Dedifferentiated amniotic fluid mesenchymal stem cell (primary cell): Measurements from ENCODE around the gene ITGAD.
"Not testable (repeated sequence)": the region's sequence is repeated elsewhere in the genome, so short reads cannot be mapped to it uniquely, and the experiment has no call there.

Experiments used
- DNase-seq: peaks from one replicate; pipeline ENCODE4 v3.0.0-alpha.2; 2016; ENCODE audit errors: extremely low spot score

The ITGAD gene

DNA sequence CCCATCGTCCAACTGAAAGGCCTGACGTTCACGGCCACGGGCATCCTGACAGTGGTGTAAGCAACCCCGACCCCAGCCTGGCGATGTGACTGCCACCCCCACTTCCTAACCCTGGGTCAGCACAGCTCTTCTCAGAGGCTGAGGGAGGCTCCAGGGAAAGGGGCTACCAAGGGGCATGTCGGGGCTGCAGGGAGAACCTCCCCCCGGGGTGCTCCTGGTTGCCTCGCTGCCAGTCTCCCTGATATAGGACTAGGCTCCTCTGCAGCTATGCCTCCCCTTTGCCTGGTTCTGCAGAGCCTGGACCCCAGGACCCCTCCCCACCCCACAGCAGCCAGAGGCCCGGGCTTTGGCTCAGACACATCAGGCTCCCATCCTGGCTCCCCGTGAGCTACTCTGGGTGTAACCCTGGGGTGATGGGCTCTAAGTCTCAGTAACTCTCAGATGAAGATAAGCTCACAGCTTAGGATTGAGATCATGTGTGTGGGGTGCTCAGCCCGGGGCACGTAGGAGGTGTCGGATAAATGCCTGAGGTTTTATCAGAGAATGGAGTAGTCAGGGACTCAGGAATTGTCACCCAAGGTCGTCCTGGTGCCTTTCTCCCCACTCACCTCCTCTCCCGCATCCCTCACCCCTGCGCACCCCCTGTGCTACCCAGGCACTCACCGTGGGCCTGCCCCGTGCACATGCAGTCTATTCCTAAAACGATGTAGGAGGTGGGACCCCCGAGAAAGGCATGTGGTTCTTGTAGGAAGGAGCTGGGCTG lies 10.6 kb downstream of the ITGAD start:
- DNase-seq: no peak

DNA sequence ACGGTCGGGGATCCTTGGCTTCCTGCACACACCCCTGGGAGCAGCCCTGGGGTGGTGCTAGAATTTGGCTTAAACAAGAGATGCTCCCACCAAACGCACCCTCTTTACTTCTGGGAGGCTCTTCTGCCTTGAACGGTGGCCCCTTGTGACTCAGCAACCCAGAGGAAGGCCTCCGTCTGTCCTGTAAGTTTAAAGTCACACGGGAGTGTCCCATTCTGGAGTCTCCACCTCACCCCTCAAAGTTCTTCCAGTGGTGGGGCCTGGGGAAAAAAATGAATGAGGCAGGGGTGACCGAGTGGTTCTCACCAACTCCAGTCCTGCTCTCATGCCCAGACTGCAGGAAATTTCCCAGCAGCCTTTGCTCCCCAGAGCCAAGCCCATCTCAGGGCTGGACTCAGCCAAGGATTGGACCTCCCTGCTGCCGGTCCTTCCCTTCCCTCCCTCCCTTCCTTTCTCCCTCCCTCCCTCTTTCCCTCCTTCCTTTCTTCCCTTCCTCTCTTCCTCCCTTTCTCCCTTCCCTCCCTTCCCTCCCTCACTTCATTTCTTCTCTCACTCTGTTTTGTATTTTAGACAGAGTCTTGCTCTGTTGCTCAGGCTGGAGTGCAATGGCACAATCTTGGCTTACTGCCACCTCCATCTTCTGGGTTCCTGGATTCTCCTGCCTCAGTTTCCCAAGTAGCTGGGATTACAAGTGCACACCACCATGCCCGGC lies 11.4 kb downstream of the ITGAD start:
- no peak for DNase-seq

DNA sequence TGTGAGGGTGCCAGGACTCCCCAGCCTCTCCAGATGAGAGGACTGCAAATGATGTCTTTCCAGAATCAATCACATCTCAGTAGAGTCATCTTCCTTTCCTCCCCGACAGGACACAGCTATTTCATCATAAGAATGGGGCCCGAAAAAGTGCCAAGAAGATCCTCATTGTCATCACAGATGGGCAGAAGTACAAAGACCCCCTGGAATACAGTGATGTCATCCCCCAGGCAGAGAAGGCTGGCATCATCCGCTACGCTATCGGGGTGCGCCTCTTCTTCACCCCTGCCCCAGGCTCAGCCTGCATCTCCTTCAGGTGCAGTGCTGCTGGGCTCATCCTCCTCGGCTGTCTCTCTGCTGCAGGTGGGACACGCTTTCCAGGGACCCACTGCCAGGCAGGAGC lies 14.3 kb downstream of the ITGAD start:
- DNase-seq: no peak

DNA sequence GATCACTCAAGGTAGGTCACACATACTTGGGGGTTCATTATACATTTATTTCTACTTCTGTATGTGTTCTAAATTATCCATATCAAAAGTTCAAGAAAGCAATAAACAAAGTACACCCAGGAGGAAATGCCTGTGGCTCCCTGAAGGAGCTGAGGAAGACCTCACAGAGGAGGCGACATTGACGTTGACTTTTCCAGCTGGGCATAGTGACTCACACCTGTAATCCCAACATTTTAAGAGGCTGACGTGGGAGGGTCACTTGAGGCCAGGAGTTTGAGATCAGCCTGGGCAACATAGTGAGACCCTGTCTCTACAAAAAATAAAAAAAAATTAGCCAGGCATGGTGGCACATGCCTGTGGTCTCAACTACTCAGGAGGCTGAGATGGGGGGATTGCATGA lies 16.3 kb downstream of the ITGAD start:
- DNase-seq: no peak

DNA sequence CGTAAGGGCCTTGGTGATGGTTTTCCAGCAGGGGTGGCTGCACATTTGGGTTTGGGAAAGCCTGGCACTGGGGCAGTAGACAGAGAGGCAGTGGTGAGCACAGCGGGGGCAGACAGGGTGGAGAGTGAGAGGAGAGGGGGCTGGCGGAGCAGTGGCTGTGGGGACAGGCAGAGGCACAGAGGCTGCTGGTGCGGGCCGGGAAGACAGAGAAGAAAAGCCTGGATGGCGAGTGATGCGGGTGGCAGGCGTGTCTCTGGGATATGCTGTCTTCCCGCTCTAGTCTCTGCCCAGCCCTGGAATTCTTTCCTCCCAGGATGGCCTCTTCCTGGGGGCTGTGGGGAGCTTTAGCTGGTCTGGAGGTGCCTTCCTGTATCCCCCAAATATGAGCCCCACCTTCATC lies 16.9 kb downstream of the ITGAD start:
- DNase-seq: no peak

DNA sequence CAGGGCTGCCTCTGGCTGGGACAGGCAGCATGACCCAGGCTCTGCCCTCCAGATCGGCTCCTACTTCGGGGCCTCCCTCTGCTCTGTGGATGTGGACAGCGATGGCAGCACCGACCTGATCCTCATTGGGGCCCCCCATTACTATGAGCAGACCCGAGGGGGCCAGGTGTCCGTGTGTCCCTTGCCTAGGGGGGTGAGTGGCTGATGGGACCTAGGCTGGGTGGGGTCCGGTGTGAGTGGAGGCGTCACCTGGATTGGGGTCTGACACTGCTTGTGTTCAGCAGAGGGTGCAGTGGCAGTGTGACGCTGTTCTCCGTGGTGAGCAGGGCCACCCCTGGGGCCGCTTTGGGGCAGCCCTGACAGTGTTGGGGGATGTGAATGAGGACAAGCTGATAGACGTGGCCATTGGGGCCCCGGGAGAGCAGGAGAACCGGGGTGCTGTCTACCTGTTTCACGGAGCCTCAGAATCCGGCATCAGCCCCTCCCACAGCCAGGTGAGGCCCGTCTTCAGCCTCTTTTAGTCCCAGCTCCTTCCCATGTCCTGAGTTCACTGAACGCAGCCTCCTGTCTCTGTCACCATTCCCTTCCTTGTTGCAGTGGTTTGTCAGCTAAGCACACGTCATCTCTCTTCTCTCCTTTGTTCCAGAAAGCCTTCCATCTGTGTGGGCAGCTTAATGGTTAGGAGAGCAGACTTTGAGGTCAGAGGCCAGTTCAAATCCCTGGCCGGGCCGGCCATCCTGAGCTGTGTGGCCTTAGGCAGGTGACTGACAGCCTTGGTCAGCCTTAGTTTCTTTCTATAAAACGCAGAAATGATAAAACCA lies 18.1 kb downstream of the ITGAD start:
- DNase-seq: no peak

DNA sequence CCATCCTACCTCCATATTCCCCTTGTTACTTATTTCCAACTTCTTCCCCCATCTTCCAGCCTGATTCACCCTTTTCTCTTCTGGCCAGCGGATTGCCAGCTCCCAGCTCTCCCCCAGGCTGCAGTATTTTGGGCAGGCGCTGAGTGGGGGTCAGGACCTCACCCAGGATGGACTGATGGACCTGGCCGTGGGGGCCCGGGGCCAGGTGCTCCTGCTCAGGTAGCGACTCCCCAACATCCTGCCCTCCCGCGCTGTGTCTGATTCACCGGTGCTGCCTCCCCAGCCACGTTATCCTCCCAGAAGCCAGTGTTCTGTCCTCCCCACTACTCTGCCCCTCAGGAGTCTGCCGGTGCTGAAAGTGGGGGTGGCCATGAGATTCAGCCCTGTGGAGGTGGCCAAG lies 19.6 kb downstream of the ITGAD start:
- DNase-seq: no peak

DNA sequence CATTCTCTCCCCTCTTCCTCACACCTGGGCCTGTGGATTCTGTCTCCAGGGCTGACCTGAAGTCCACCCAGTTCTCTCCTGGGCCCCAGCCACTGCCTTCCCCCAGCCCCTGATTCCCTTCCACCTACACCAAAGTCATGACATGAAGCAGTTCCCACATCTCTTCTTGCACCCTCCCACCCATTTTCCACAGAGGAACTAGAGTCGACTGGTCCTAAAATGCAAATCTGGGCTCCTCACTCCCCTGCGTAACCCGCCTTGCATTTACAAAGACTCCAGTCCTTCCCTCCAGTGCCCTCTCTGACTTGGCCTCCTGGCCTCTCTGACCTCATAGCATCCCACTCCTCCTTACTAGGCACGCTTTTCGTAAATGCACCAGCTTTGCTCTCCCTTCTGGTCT lies 20.2 kb downstream of the ITGAD start:
- DNase-seq: no peak

DNA sequence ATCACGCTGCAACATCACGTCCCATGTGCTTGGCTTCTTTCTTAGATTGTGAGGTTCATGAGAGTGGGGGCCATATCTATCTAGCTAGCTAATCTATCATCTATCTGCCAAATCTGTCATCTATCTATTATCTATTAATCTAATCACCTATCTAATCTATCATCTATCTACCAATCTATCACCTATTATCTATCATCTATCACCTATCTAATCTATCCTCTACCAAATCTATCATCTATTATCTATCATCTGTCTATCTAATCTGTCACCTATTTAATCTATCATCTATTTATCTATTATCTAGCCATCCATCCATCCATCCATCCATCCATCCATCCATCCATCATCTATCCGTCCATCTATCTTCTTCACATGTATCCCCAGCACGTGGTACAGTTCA lies 20.8 kb downstream of the ITGAD start:
- DNase-seq: no peak

DNA sequence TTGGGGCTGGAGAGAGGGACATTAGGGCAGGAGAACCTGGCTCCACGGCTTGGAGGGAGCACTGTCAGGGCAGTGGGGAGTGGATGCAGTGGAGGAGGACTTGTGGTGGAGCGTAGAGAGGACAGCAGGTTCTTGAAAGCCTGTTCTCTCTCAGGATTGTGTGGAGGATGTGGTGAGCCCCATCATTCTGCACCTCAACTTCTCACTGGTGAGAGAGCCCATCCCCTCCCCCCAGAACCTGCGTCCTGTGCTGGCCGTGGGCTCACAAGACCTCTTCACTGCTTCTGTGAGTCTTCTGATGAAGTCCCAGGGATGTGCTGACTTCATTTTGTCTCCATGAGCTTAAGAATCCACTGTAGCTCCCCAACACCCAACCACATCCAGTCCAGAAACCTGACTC lies 21.6 kb downstream of the ITGAD start:
- no peak for DNase-seq

DNA sequence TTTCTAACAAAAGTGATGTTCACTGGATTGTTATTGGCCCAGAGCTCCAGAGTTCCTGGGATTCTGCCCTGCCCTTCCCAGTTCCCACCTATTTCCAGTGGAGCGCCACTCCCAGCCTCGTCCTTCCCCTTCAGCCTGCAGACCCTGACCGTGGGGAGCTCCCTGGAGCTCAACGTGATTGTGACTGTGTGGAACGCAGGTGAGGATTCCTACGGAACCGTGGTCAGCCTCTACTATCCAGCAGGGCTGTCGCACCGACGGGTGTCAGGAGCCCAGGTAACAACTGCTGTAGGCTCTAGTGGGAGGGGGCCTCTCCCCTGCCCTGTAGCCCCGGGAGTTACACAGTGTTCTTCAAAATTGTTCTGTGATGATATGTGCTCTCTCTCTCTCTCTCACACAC lies 23.2 kb downstream of the ITGAD start:
- DNase-seq: no peak

DNA sequence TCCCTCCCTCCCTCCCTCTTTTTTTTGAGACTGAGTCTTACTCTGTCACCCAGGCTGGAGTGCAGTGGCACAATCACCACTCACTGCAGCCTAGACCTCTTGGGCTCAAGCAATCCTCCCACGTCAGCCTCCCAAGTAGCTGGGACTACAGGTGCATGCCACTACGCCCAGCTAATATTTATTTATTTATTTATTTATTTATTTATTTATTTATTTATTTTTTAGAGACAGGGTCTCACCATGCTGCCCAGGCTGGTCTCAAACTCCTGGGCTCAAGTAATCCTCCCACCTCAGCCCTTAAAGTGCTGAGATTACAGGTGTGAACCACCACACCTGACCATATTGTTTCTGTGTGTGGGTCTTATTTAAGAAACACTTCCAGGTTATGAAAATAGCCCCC lies 23.9 kb downstream of the ITGAD start:
- not testable (repeated sequence) for DNase-seq

DNA sequence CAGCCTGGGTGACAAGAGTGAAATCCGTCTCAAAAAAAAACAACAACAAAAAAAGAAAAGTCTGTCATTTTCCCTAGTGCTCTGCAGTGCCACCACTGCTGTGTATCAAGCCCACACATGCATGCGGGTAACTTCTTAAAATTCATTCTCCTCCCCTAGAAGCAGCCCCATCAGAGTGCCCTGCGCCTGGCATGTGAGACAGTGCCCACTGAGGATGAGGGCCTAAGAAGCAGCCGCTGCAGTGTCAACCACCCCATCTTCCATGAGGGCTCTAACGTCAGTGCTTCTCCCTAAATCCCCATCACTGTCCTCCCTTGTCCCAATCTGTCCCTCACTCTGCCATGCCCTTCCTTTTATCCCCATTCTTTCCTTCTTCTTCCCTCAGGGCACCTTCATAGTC lies 24.8 kb downstream of the ITGAD start:
- DNase-seq: no peak

DNA sequence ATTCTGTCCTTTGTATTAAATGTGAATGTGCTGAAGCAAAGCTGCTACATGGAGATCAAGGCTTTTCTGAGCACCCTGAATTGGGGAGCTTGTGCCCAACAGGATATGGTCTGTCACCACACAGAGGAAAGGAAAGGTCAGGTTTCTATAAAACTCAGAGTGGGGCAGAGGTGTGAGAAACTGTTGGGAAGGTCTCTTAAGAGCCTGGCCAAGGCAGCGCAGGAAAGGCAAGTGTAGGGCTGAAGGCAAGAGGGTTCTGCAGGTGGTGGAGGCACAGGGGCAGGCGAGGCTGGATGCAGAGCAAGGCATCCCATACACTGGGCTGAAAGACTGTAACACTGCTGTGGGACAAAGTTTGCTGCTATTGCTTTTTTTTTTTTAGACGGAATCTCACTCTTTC lies 26.9 kb downstream of the ITGAD start:
- DNase-seq: no peak

DNA sequence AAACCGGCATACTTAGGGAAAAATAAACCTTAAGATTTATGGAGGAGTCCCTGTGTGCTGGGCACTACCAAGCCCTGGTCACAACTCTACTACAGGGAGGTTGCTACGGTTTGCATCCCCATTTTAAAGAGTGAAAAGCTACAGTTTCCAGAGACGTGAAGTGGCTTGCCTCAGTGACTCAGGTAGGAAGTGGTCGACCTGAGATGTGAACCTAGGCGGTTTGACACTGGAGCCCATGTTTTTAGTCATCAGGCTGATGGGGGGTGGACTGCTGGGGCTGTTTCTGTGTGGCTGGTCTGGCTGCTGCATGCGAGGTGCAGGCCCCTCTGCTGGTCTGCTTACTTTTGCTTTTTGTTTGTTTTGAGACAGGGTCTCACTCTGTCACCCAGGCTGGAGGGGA lies 28.5 kb downstream of the ITGAD start:
- DNase-seq: no peak

DNA sequence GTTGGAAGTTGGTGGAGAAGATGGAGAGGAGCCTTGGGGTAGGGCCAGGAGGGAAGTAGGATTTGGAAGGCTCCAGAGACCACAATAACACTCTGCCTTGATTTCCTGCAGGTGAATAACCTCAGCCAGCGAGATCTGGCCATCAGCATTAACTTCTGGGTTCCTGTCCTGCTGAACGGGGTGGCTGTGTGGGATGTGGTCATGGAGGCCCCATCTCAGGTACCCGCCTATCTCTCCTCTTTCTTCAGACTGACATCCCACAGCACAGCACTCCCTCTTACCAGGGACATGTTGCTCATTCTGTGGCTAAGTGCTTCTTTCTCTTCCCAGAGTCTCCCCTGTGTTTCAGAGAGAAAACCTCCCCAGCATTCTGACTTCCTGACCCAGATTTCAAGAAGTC lies 30.1 kb downstream of the ITGAD start:
- no peak for DNase-seq

DNA sequence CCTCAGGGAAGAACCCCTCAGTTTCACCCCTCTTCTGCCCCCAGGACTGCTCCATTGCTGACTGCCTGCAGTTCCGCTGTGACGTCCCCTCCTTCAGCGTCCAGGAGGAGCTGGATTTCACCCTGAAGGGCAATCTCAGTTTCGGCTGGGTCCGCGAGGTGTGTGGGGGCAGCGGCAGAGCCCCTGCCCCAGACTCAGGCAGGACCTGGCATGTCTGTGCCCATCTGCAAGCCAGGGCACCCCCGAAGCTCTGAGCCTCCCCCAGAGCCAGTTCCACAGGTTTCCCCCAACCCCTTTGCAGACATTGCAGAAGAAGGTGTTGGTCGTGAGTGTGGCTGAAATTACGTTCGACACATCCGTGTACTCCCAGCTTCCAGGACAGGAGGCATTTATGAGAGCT lies 30.7 kb downstream of the ITGAD start:
- DNase-seq: no peak

DNA sequence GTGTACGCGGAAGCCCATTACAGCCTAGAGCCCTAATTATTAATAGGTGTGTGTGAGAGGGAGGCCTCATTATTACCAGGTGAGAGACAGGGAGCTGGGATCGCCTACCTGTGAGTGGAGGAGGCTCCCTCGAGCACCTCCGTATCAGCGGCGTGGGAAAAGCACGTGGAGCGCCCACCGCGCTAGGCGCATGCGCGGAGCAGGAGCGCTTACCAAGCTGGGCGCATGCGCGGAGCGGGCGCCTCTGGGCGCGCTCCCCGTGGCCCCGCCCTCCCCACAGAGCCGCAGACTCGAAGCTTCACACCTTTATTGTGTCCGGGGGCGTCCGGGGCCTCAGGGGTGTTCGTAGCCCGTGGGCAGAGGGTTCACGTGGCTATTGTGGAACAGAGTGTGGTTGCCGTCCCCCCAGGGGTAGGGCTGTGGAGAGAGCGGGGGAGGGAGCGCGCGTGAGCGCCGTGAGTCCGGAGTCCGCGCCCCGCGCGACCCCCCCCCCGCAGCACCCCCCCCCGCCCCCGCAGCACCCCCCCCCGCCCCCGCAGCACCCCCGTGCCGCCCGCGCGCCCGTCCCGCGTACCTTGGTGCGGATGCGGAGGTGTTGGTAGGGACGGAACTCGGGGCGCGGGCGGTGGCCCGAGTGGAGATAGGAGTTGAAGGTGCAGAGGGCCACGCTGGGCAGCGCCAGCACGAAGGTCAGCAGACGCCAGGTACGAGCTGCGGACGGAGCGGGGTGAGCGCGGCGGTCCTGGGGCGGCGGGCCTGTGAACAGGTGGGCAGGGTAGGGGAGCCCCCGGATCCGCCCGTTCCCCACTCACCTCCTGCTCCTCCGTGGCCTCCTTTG lies 34.5 kb downstream of the ITGAD start:
- DNase-seq: no peak

DNA sequence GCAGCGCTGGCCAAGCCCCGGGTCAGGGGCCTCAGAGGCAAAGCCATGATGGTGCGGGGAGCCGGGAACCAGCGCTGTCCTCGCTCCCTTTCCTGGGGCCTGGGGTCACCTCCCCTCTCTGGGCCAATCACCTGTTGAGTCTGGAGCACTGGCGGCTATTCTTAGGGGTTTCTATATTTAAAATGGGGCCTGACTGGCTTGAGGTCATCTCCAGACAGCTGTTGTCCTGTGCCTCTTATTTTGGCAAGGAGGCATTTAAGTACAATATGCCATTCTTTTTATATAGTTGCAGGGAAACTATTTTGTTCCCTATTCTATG lies 35.1 kb downstream of the ITGAD start, which contains the start of gene COX6A2:
Gene COX6A2 (minus strand): TSS at position 82 of the 319 bp plus-strand sequence. CDS start 35 bp downstream, at position 47.
- no peak for DNase-seq

DNA sequence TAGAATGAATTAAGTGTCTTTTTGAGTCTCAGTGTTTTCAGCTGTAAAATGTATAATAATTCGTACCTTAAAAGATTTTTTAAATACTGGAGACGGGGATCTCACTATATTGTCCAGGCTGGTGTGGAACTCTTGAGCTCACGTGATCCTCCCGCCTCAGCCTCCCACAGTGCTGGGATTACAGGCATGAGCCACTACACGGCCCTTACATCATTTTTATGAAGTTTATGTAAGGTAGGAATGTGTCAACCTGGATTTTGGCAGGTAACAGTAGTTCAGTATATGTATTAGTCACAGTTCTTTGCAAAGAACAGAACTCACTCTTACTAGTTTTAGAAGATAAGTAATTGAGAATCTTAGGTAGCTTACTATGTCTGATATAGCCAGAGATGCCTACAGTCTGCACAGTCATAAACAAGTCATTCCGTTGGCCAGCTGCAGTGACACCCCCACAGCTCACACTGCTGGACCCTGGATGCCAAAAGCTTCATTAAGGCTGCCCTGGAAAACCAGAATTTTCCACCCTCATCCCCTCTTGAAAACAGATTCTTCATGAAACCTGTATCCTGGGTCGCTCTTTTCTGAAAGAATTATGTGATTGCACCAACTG lies 35.6 kb downstream of the ITGAD start:
- no peak for DNase-seq

DNA sequence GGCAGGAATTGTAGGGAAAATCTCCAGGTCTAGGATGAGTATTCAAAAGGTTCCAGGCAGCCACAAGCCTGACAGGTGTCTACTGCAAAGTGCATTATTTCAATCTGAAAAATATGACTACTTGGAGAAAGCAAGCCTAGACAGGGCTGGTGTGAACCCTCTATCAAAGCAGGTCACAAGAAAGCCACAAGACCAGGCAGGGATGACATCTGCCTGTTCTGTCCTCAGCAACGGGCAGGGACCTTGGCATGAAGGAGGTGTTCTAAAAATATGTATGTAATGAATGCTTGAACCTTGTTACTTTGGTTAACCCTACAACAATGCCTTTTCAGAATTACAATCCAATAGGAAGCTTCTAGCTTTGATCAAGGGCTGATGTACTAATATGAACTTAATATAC lies 36.2 kb downstream of the ITGAD start:
- no peak for DNase-seq
